ENCODE results near the gene FAM53C. TPM values are rescaled to one million over a fixed set of nuclear protein-coding genes. Genes with fewer than 3 reads are reported as not detected.

The FAM53C gene
- total and polyA plus RNA-seq, 2 donors (not counting 3 experiments of a cell fraction or from before 2014, with no cell fraction given), result 37.4 to 37.9 TPM

DNA sequence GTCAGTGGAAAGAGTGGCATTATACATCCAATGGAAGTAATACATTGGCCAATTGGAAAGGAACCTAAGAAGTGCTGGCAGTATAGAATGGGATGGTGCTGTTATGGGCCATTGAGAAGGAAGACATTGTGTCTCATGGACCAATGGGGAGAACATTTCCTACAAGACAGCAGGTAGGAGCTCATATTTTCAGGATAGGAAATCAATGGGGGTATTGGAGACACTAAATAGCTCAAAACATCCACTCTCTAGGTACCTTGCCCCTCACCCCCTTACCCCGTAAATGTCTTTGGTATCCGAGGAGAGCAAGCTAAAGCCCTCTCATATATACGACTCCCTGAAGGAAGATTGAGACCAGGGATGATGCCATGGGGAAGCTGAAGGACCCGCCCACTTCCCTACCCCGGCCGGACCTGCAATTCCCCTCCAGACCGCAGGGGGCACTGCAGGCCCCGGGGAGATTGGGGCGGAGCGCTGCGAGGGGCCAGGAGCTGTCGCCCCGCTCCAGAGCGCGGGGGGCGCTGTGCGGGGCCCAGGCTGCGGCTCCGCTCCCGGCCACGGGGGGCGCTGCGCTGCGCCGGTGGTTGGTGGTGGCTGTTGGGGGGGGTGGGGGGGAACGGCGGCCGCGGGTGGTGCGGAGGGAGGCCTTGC, 14.1 kb downstream of the FAM53C start, which contains the start of gene KDM3B:
Gene KDM3B, plus strand, starts transcription at position 615 of the 651 bp plus-strand sequence. CDS start 111 bp downstream, outside the sequence.
- dilution Hi-C loops (cut with MboI; ENCODE audit: extremely low pct_ligation_motif_present, low sequenced_read_pairs), result no loop called here
- Histone ChIP-seq H3K79me2 (ENCODE audit: control insufficient read depth, insufficient read depth, low read length) (peaks cover 40% of the 10 kb centered on the region), H3K4me1 (ENCODE audit: control insufficient read depth, extremely low read depth, insufficient read depth, low read length) (peaks cover 14% of the 10 kb centered on the region), H2AFZ (ENCODE audit: low read depth, low read length) (peak within 1 kb of the TSS; percentile 87), H3K27ac (ENCODE audit: insufficient read depth, low read depth, low read length) (peak within 1 kb of the TSS; percentile 65), H3K36me3 (ENCODE audit: control insufficient read depth in 2 of 2, extremely low read depth in 1 of 2, insufficient read depth in 2 of 2, low read length in 2 of 2) (peaks cover 3 to 16% of the 10 kb centered on the region in 2 experiments), H3K4me2 (ENCODE audit: insufficient read depth, low read length) (peak within 1 kb of the TSS; percentile 93), H3K9me1 (replicated peaks; ENCODE audit: control insufficient read depth, extremely low read depth, insufficient read depth, low read length) (no peaks in the 10 kb centered on the region), H3K9ac (replicated peaks; ENCODE audit: extremely low read depth, insufficient read depth, low read length) (peak within 1 kb of the TSS; percentile 87), H4K20me1 (replicated peaks; ENCODE audit: control insufficient read depth, extremely low read depth, insufficient read depth, low read length) (no peaks in the 10 kb centered on the region), H3K9me3 (replicated peaks; ENCODE audit: control insufficient read depth, insufficient read depth, low read length) (no peaks in the 10 kb centered on the region), H3K4me3 (replicated peaks in 1 of 3; ENCODE audit: insufficient read depth in 1 of 3, low read depth in 1 of 3, low read length in 3 of 3) (peak within 1 kb of the TSS; percentile 58 to 95 (median 78)), H3K27me3 (ENCODE audit: control insufficient read depth in 2 of 2, insufficient read depth in 2 of 2, low read length in 2 of 2) (no peaks in the 10 kb centered on the region)
- DNase-seq (ENCODE audit: low read depth, low spot score) (peak; percentile 79), FAIRE-seq (peak; percentile 91)
- intact Hi-C loops (cut with micrococcal nuclease), result loop anchor here (1.0 to 5.0 kb wide), 5 partner anchors 14 to 680 kb away; partner anchors contain the start of gene FAM53C
- no TSS peak for BruUV-seq (replicated peaks)
- ChIA-PET POLR2A (interaction anchor here (1.8 to 4.4 kb wide), 2 partner anchors 13 to 20 kb away, joined by 4 to 58 read pairs; partner anchors contain the start of genes CDC25C and FAM53C), CTCF (interaction anchor here (0.6 to 5.7 kb wide), 29 partner anchors 10 to 493 kb away, joined by 3 to 71 read pairs (median 4); partner anchors contain the start of genes BRD8, CDC23, CDC25C and ETF1)
- peak; percentile 41 for TF ChIP-seq POLR2A (IDR thresholded peaks at IDR 0.05; ENCODE audit: low read depth, low read length)
- TF ChIP-seq JUN (IDR thresholded peaks at IDR 0.05; ENCODE audit: borderline replicate concordance, insufficient read depth, insufficient read length, low read depth), result no peak
- no peak for TF ChIP-seq MYC (IDR thresholded peaks at IDR 0.05; ENCODE audit: low read depth, low read length)
- peak; percentile 95 for TF ChIP-seq POLR2AphosphoS5 (IDR thresholded peaks at IDR 0.05; ENCODE audit: insufficient read depth, low read depth, low read length)
- TF ChIP-seq FOS (IDR thresholded peaks at IDR 0.05; ENCODE audit: borderline replicate concordance, insufficient read depth, low read length), result no peak
- TF ChIP-seq, protein P1, sequence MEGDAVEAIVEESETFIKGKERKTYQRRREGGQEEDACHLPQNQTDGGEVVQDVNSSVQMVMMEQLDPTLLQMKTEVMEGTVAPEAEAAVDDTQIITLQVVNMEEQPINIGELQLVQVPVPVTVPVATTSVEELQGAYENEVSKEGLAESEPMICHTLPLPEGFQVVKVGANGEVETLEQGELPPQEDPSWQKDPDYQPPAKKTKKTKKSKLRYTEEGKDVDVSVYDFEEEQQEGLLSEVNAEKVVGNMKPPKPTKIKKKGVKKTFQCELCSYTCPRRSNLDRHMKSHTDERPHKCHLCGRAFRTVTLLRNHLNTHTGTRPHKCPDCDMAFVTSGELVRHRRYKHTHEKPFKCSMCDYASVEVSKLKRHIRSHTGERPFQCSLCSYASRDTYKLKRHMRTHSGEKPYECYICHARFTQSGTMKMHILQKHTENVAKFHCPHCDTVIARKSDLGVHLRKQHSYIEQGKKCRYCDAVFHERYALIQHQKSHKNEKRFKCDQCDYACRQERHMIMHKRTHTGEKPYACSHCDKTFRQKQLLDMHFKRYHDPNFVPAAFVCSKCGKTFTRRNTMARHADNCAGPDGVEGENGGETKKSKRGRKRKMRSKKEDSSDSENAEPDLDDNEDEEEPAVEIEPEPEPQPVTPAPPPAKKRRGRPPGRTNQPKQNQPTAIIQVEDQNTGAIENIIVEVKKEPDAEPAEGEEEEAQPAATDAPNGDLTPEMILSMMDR (IDR thresholded peaks at IDR 0.05; ENCODE audit: extremely low read depth in 1 of 2, insufficient read depth in 1 of 2, low read depth in 1 of 2, low read length in 2 of 2), result peak; percentile 99 to 100
- peak; percentile 15 for TF ChIP-seq GATA2 (IDR thresholded peaks at IDR 0.05; ENCODE audit: insufficient read depth, insufficient read length, low read depth, low read length)
